Activated CD4-positive, alpha-beta T cell treated with anti-CD3 and anti-CD28 coated beads for 36 hours (primary cell): ENCODE data around the gene CNTN5. TPM values are rescaled to one million over a fixed set of nuclear protein-coding genes. Genes with fewer than 3 reads are reported as not detected.

Source experiments
- ATAC-seq: fragments of 200-7000 bp; cut with Tn5 transposase; one replicate; pipeline ENCODE4 v1.10.0; 2021; ENCODE audit warnings: mild to moderate bottlenecking, moderate library complexity
- CTCF ChIA-PET: fragments of 350-600 bp; sonication (Branson Sonifier 250); formaldehyde crosslinking; loops from one replicate; lab custom pipeline; 2021; ENCODE audit warnings: antibody characterized with exemption; lab: Charles Lee
- POLR2A ChIA-PET: fragments of 350-600 bp; sonication (Branson Sonifier 250); formaldehyde crosslinking; loops from one replicate; lab custom pipeline; 2021; ENCODE audit warnings: antibody characterized with exemption, inconsistent platforms; lab: Charles Lee
- DNase-seq: peaks from one replicate; pipeline ENCODE4 v3.0.0-alpha.2; 2020
- H3K27ac Mint-ChIP-seq: one replicate; pipeline ENCODE4 v1.8.0; 2021; ENCODE audit warnings: mixed read lengths
- H3K27me3 Mint-ChIP-seq: one replicate; pipeline ENCODE4 v1.8.0; 2021; ENCODE audit warnings: mixed read lengths
- H3K36me3 Mint-ChIP-seq: one replicate; pipeline ENCODE4 v1.8.0; 2021; ENCODE audit warnings: low read depth, mixed read lengths
- H3K4me1 Mint-ChIP-seq: one replicate; pipeline ENCODE4 v1.8.0; 2021; ENCODE audit warnings: mixed read lengths
- H3K4me3 Mint-ChIP-seq: one replicate; pipeline ENCODE4 v1.8.0; 2021; ENCODE audit warnings: mild to moderate bottlenecking, moderate library complexity, mixed read lengths
- H3K9me3 Mint-ChIP-seq: one replicate; pipeline ENCODE4 v1.8.0; 2021; ENCODE audit warnings: low read depth, mixed read lengths
- intact Hi-C, 2 experiments: fragments of 100-400 bp; cut with DNase I in 1 of 2; cut with micrococcal nuclease in 1 of 2; formaldehyde crosslinking; loops; one replicate each; pipeline versions ENCODE4 v1.14.2 to v1.15.1; 2022 to 2024; cut with DNase I, micrococcal nuclease
- total RNA-seq, 2 experiments: library from RNA; stranded (reverse); gene quantifications; one replicate each; pipeline ENCODE4 v1.2.3, GENCODE V29; 2021

Gene CNTN5
- total RNA-seq, 2 experiments from 2014 or later = not detected

DNA sequence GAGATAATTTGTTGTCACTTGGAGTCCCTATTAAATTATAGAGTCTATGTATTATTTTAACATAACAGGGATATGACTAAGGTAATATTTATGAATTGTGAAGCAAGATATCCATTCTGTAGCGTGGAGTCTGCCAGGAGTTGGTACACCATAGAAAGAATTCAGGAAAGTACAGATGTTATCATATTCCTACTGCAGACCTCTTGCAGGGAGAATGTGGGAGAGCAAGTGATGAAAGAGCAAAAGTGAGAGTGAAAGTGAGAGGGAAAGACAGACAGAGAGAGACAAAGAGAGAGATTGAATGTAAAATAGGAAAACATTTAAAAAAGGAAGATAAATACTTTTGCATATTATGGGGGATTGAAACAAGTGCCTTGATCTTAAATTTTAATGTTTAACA is 468.8 kb downstream of the CNTN5 start:
- no peak for ATAC-seq
- DNase-seq = no peak
- intact Hi-C loops = no loop called here
- ChIA-PET POLR2A (no interaction called here), CTCF (no interaction called here)
- no peaks in the 10 kb centered on the region for H3K4me1 Mint-ChIP-seq
- no peaks in the 10 kb centered on the region for H3K36me3 Mint-ChIP-seq
- H3K9me3 Mint-ChIP-seq = peaks cover 10% of the 10 kb centered on the region
- no peak overlapping the region for H3K27ac Mint-ChIP-seq
- H3K27me3 Mint-ChIP-seq = no peaks in the 10 kb centered on the region
- H3K4me3 Mint-ChIP-seq = no peak overlapping the region

- Mint-ChIP-seq H3K4me1 (no peaks in the 10 kb centered on the region), H3K4me3 (no peak overlapping the region), H3K27me3 (no peaks in the 10 kb centered on the region), H3K36me3 (no peaks in the 10 kb centered on the region), H3K27ac (no peak overlapping the region), H3K9me3 (peaks cover 11% of the 10 kb centered on the region)
- DNase-seq (no peak), ATAC-seq (no peak)
- intact Hi-C loops = no loop called here
- ChIA-PET CTCF (no interaction called here), POLR2A (no interaction called here)
Measured at GRCh38 chr11:99494065-99494464, 473.3 kb downstream of the CNTN5 start.

DNA sequence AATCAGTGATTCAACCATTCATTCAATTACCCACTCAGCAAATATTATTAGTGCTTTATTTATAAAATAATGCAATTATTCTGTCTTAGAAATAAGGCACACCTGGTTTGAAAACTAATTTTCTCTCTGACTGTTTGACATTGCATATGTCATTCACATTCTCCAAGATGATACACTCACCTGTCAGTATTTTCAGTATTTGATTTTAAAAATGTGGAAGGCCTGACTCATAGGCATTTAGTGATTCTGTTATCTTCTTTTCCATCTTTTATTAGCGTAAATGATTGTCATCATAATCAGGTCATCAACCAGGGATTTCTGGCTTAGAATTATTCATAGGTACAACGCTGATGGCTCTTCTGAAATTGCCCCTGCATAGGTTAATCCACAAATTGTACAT is 480.9 kb downstream of the CNTN5 start:
- Mint-ChIP-seq H3K9me3 (peaks cover 21% of the 10 kb centered on the region), H3K27me3 (no peaks in the 10 kb centered on the region), H3K27ac (no peak overlapping the region), H3K4me3 (no peak overlapping the region), H3K4me1 (no peaks in the 10 kb centered on the region), H3K36me3 (no peaks in the 10 kb centered on the region)
- CTCF ChIA-PET = no interaction called here
- intact Hi-C loops = no loop called here
- POLR2A ChIA-PET = no interaction called here
- no peak for DNase-seq
- no peak for ATAC-seq

DNA sequence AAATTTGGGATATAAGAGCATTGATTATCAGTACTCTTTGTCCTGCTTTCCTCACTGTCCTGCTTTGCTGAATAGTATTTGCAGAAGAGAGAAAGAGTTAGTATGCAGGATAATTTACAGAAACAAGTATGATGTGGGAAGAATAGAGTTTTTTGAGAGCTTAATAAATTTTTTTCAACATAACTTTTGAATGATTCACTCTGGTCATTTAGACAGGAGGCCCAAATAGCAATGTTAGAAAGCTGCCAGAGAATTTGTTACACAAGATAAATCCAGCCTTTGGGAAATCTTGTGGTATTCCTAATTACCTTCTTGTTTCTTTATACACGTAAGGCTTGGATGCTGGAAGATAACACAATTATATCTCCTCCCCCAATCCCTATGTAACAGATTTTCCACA is 484.6 kb downstream of the CNTN5 start:
- Mint-ChIP-seq H3K4me1 (no peaks in the 10 kb centered on the region), H3K9me3 (peaks cover 15% of the 10 kb centered on the region), H3K4me3 (no peak overlapping the region), H3K27ac (no peak overlapping the region), H3K36me3 (no peaks in the 10 kb centered on the region), H3K27me3 (no peaks in the 10 kb centered on the region)
- ChIA-PET POLR2A (no interaction called here), CTCF (no interaction called here)
- intact Hi-C loops = no loop called here
- DNase-seq (no peak), ATAC-seq (no peak)

DNA sequence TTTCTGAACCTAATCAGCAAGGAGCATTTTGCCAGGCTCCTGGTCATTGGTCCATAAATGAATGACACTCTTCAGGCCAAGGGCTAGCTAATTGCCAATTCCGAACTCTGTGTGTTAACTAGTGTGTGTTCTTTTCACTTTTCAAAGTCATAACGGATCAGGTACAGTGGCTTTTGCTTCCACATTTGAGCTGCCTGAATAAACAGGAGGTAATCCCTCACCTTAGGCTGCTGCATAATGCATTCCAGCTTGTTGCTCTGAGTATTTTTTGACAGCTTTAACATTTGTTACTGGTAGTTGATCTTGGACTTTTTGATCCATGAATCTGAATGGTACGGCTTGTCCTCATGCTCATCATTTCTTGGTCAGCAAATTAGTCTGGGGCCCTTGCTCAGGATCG is 485.1 kb downstream of the CNTN5 start:
- Mint-ChIP-seq H3K27ac (no peak overlapping the region), H3K4me3 (no peak overlapping the region), H3K9me3 (peaks cover 14% of the 10 kb centered on the region), H3K4me1 (no peaks in the 10 kb centered on the region), H3K27me3 (no peaks in the 10 kb centered on the region), H3K36me3 (no peaks in the 10 kb centered on the region)
- no peak for ATAC-seq
- ChIA-PET POLR2A (no interaction called here), CTCF (no interaction called here)
- DNase-seq = no peak
- intact Hi-C loops = no loop called here

GRCh38 chr11:99509863-99510262 is 489.1 kb downstream of the CNTN5 start:
- ChIA-PET CTCF (no interaction called here), POLR2A (no interaction called here)
- H3K4me1 Mint-ChIP-seq = no peaks in the 10 kb centered on the region
- DNase-seq (no peak), ATAC-seq (no peak)
- no peaks in the 10 kb centered on the region for H3K36me3 Mint-ChIP-seq
- intact Hi-C loops = no loop called here
- H3K9me3 Mint-ChIP-seq = peaks cover 11% of the 10 kb centered on the region
- no peaks in the 10 kb centered on the region for H3K27me3 Mint-ChIP-seq
- H3K27ac Mint-ChIP-seq = no peak overlapping the region
- no peak overlapping the region for H3K4me3 Mint-ChIP-seq

GRCh38 chr11:99513368-99513767 is 492.6 kb downstream of the CNTN5 start:
- CTCF ChIA-PET = no interaction called here
- intact Hi-C loops = no loop called here
- ATAC-seq = no peak
- no peak overlapping the region for H3K27ac Mint-ChIP-seq
- H3K4me3 Mint-ChIP-seq = no peak overlapping the region
- DNase-seq = no peak
- H3K9me3 Mint-ChIP-seq = peaks cover 4% of the 10 kb centered on the region
- POLR2A ChIA-PET = no interaction called here
- H3K36me3 Mint-ChIP-seq = no peaks in the 10 kb centered on the region
- H3K4me1 Mint-ChIP-seq = no peaks in the 10 kb centered on the region
- H3K27me3 Mint-ChIP-seq = no peaks in the 10 kb centered on the region

GRCh38 chr11:99519095-99519494 is 498.3 kb downstream of the CNTN5 start:
- intact Hi-C loops = no loop called here
- ChIA-PET CTCF (no interaction called here), POLR2A (no interaction called here)
- Mint-ChIP-seq H3K4me1 (no peaks in the 10 kb centered on the region), H3K27me3 (no peaks in the 10 kb centered on the region), H3K36me3 (no peaks in the 10 kb centered on the region), H3K9me3 (peaks cover 8% of the 10 kb centered on the region), H3K4me3 (no peak overlapping the region), H3K27ac (no peak overlapping the region)
- ATAC-seq = no peak
- DNase-seq = no peak

DNA sequence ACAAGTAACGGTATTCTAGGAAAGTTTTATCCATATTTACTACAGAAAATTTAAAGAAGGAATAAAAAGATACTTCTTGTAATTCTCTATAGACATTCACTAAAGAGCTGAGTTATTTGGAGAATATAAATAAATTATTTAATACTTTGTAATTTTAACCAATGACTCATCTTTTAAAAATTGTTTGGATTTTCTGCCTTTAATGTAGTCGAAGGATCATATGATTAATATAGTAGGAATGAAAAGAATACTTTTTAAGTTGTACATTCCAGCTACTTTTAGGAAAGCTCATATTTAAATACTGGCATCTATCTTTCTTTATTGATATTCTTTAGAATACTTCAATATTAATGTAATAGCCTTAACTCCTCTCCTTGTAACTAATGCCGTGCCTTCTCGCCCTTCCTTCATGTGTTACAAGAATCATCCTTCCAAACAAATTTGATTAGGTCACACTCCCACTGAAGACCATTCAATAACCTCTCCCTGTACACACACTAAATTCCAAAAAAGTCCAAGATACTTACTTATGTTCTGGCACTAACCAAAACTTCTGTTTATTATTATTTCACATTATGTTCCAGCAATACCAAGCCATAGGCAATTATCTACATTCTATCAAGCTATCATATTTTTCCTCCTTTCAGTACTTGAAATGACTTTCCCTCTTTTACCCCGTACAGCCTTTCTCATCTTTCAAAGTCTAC is 501.9 kb downstream of the CNTN5 start:
- intact Hi-C loops = no loop called here
- ChIA-PET CTCF (no interaction called here), POLR2A (no interaction called here)
- Mint-ChIP-seq H3K4me3 (no peak overlapping the region), H3K9me3 (peaks cover 14% of the 10 kb centered on the region), H3K4me1 (no peaks in the 10 kb centered on the region), H3K27ac (no peak overlapping the region), H3K27me3 (no peaks in the 10 kb centered on the region), H3K36me3 (no peaks in the 10 kb centered on the region)
- DNase-seq (no peak), ATAC-seq (no peak)

DNA sequence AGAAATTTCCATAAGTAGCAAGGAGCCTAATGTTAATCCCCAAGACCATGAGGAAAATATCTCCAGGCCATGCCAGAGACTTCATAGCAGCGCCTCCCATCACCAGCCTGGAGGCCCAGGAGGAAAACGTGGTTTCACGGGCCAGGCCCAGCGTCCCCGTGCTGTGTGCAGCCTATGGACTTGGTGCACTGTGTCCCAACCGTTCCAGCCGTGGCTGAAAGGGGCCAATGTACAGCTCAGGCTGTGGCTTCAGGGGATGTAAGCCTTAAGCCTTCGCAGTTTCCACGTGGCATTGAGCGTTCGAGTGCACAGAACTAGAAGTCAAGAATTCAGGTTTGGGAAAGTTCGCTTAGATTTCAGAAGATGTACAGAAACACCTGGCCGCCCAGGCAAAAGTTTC is 510.7 kb downstream of the CNTN5 start:
- H3K27me3 Mint-ChIP-seq = no peaks in the 10 kb centered on the region
- no peaks in the 10 kb centered on the region for H3K4me1 Mint-ChIP-seq
- ATAC-seq (no peak), DNase-seq (no peak)
- H3K9me3 Mint-ChIP-seq = peaks cover 5% of the 10 kb centered on the region
- ChIA-PET POLR2A (no interaction called here), CTCF (no interaction called here)
- H3K4me3 Mint-ChIP-seq = no peak overlapping the region
- no peaks in the 10 kb centered on the region for H3K36me3 Mint-ChIP-seq
- intact Hi-C loops = no loop called here
- H3K27ac Mint-ChIP-seq = no peak overlapping the region

DNA sequence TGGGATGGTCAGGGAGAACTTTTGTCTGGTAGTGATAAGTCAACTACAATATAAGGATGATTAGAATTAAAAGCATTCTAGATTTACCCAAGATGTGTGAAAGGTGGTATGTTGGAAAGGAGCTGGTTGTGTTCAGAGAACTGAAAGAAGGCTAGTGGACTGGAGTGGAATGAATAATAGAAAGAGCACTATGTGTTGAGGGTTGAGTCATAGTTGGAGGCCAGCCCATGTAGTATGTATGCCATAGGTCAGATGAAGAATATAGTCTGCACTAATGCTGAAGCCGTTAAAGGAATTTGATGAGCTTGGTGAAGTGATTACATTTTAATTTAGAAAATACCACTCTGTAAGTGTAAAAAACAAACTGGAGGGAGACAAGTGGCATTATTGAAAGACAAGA is 514.1 kb downstream of the CNTN5 start:
- Mint-ChIP-seq H3K36me3 (no peaks in the 10 kb centered on the region), H3K27ac (no peak overlapping the region), H3K27me3 (no peaks in the 10 kb centered on the region), H3K4me1 (no peaks in the 10 kb centered on the region), H3K9me3 (peaks cover 3% of the 10 kb centered on the region), H3K4me3 (no peak overlapping the region)
- no peak for DNase-seq
- ChIA-PET POLR2A (no interaction called here), CTCF (interaction anchor here (1.5 kb wide), 1 partner anchor 22 kb away, joined by 3 read pairs; no protein-coding TSS in a partner anchor)
- intact Hi-C loops = no loop called here
- no peak for ATAC-seq

GRCh38 chr11:99535406-99535805 is 514.7 kb downstream of the CNTN5 start:
- peaks cover 3% of the 10 kb centered on the region for H3K9me3 Mint-ChIP-seq
- H3K4me1 Mint-ChIP-seq = no peaks in the 10 kb centered on the region
- POLR2A ChIA-PET = no interaction called here
- no peak overlapping the region for H3K27ac Mint-ChIP-seq
- ATAC-seq = no peak
- H3K4me3 Mint-ChIP-seq = no peak overlapping the region
- no peaks in the 10 kb centered on the region for H3K36me3 Mint-ChIP-seq
- no peaks in the 10 kb centered on the region for H3K27me3 Mint-ChIP-seq
- DNase-seq = no peak
- intact Hi-C loops = no loop called here
- CTCF ChIA-PET = interaction anchor here (1.5 kb wide), 1 partner anchor 22 kb away, joined by 3 read pairs; no protein-coding TSS in a partner anchor
